Prostate gland (tissue), 2 donors: ENCODE measurements around the gene FMN1.

Experiments used
- POLR2A ChIP-seq: fragments of 450-650 bp; IDR thresholded peaks from one replicate; pipeline ENCODE4 v1.6.1; 2016; ENCODE audit warnings: antibody characterized with exemption, mild to moderate bottlenecking
- POLR2AphosphoS5 ChIP-seq: sonication (generic); formaldehyde crosslinking; IDR thresholded peaks from one replicate; pipeline ENCODE4 v1.6.1; 2017; ENCODE audit warnings: antibody characterized with exemption
- TF ChIP-seq, protein P1 (sequence below), 4 experiments: fragments of 200-600 bp in 2 of 4; fragments of 450-650 bp in 2 of 4; sonication (generic) in 2 of 4; IDR thresholded peaks; 1 replicate in 3 of 4; 2 replicates in 1 of 4; pipeline ENCODE4 v1.5.1; 2016 to 2019; ENCODE audit warnings: antibody characterized with exemption in 4 of 4, mild to moderate bottlenecking in 2 of 4, moderate library complexity in 2 of 4

DNA sequence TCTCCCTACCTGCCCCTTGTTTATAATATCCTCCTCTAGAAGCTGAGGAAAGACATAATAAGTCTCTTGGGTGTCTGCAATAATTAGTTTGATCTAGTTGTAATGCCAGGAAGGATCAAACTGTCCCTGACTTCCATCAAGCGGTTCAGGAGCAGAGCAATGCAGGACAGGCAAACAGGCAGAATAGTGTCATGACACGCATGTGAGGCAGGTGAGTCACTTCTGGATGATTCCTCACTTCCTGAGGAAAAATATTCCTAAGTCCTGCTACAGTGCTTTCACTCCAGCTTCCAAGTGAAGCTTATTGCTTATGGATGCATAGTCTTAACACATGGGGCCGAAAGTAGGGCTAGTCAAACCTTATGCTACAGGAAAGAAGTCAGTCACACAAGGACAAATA lies 390.9 kb downstream of the FMN1 start:
- no peak for TF ChIP-seq POLR2A
- TF ChIP-seq, protein P1, sequence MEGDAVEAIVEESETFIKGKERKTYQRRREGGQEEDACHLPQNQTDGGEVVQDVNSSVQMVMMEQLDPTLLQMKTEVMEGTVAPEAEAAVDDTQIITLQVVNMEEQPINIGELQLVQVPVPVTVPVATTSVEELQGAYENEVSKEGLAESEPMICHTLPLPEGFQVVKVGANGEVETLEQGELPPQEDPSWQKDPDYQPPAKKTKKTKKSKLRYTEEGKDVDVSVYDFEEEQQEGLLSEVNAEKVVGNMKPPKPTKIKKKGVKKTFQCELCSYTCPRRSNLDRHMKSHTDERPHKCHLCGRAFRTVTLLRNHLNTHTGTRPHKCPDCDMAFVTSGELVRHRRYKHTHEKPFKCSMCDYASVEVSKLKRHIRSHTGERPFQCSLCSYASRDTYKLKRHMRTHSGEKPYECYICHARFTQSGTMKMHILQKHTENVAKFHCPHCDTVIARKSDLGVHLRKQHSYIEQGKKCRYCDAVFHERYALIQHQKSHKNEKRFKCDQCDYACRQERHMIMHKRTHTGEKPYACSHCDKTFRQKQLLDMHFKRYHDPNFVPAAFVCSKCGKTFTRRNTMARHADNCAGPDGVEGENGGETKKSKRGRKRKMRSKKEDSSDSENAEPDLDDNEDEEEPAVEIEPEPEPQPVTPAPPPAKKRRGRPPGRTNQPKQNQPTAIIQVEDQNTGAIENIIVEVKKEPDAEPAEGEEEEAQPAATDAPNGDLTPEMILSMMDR (IDR thresholded peaks at IDR 0.05), result no peak
- no peak for TF ChIP-seq POLR2AphosphoS5
